Chondrocyte (in vitro differentiated cells): ENCODE data around the gene MAMLD1. TPM values are rescaled to one million over a fixed set of nuclear protein-coding genes. Genes with fewer than 3 reads are reported as not detected.

Experiments used
- DNase-seq: peaks from one replicate; pipeline ENCODE4 v3.0.0; 2021; ENCODE audit warnings: mixed read lengths, low spot score
- H3K27ac Mint-ChIP-seq: one replicate; pipeline ENCODE4 v1.8.0; 2021; ENCODE audit warnings: mild to moderate bottlenecking, moderate library complexity, mixed read lengths; ENCODE audit not compliant: unreplicated experiment
- H3K27me3 Mint-ChIP-seq: 2 replicates; pipeline ENCODE4 v1.8.0; 2021; ENCODE audit warnings: low read depth, mixed read lengths
- H3K36me3 Mint-ChIP-seq: 2 replicates; pipeline ENCODE4 v1.8.0; 2021; ENCODE audit warnings: low read depth, mixed read lengths
- H3K4me1 Mint-ChIP-seq: 2 replicates; pipeline ENCODE4 v1.8.0; 2021; ENCODE audit warnings: low read depth, mild to moderate bottlenecking, mixed read lengths
- H3K4me3 Mint-ChIP-seq: one replicate; pipeline ENCODE4 v1.8.0; 2021; ENCODE audit warnings: mild to moderate bottlenecking, moderate library complexity, mixed read lengths; ENCODE audit not compliant: unreplicated experiment
- H3K9me3 Mint-ChIP-seq: 2 replicates; pipeline ENCODE4 v1.8.0; 2021; ENCODE audit warnings: low read depth, mixed read lengths
- CTCF ChIP-seq: fragments of 200-600 bp; sonication (generic); IDR thresholded peaks from 2 replicates; pipeline ENCODE4 v1.5.0; 2021; ENCODE audit warnings: antibody characterized with exemption, mild to moderate bottlenecking, moderate library complexity
- total RNA-seq: library from RNA; stranded (reverse); gene quantifications from 3 replicates; pipeline ENCODE4 v1.2.1, GENCODE V29; 2021

The MAMLD1 gene
- total RNA-seq, 1 donor from 2014 or later: 8.8 TPM

- no peaks in the 10 kb centered on the region for H3K27me3 Mint-ChIP-seq
- no peaks in the 10 kb centered on the region for H3K36me3 Mint-ChIP-seq
- H3K4me3 Mint-ChIP-seq: no peak overlapping the region
- no peak for DNase-seq
- TF ChIP-seq CTCF: no peak
- peaks cover 15% of the 10 kb centered on the region for H3K4me1 Mint-ChIP-seq
- H3K9me3 Mint-ChIP-seq: peaks cover 11% of the 10 kb centered on the region
- no peak overlapping the region for H3K27ac Mint-ChIP-seq
Observed at GRCh38 chrX:150551963-150552362, 188.8 kb downstream of the MAMLD1 start.

GRCh38 chrX:150558424-150558823 lies 195.3 kb downstream of the MAMLD1 start:
- Mint-ChIP-seq H3K27me3 (no peaks in the 10 kb centered on the region), H3K9me3 (peaks cover 9% of the 10 kb centered on the region), H3K4me1 (peaks cover 6% of the 10 kb centered on the region), H3K4me3 (no peak overlapping the region), H3K36me3 (no peaks in the 10 kb centered on the region), H3K27ac (no peak overlapping the region)
- TF ChIP-seq CTCF: no peak
- no peak for DNase-seq

Other genes starting within 250 kb of the MAMLD1 start
- gene MTM1, start 205.3 kb downstream of the MAMLD1 start, total RNA-seq: 9.3 to 11.0 TPM (median 10.1 TPM) in 3 replicates